LNCaP clone FGC (cell line): ENCODE measurements around the gene SPNS2.

Experiments
- DNase-seq: peaks from one replicate; pipeline ENCODE4 v3.0.0-alpha.2; 2011; ENCODE audit warnings: low read depth
- H3K4me3 ChIP-seq: 2 replicates; pipeline ENCODE4 v1.5.1; 2011; ENCODE audit warnings: mild to moderate bottlenecking, low read depth, low read length, control low read depth
- TF ChIP-seq, protein P1 (sequence below): IDR thresholded peaks from 2 replicates; pipeline ENCODE4 v1.5.1; 2012; ENCODE audit warnings: mild to moderate bottlenecking; ENCODE audit not compliant: control insufficient read depth, insufficient read depth; ENCODE audit errors: extremely low read depth

Gene SPNS2

DNA sequence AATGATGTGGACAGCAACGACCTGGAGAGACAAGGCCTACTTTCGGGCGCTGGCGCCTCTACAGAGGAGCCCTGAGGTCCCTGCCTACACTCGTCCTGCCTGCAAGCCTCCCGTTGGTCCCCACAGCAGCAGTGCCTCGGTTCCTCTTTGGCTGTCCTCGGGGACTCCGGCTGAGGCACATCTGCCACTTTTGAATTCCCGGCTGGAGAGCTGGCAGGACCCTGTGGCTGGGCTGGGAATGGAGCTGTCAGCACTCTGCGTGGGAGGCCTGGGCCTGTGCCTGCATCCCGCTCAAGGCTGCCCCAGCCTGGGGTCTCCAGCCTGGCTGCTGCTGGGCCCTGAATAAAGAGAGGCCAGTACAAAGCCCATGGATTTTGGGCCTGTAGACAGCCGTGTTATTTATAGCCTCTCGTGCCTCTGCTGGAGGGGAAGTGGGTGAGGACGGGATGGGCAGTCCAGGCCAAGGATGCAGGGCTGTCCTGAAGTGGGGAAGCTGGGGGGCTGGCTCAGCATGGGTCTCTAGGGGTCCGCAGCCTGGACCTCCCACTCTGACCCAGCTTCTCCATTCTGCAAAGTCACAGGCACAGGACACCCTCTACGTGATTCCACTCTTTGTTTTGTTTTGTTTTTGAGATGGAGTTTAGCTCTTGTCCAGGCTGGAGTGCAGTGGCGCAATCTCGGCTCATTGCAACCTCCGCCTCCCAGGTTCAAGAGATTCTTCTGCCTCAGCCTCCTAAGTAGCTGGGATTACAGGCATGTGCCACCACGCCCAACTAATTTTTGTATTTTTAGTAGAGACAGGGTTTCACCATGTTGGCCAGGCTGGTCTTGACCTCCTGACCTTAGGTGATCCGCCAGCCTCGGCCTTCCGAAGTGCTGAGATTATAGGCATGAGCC is 10.6 kb upstream of the SPNS2 start:
- H3K4me3 ChIP-seq: no peak overlapping the region
- TF ChIP-seq, protein P1, sequence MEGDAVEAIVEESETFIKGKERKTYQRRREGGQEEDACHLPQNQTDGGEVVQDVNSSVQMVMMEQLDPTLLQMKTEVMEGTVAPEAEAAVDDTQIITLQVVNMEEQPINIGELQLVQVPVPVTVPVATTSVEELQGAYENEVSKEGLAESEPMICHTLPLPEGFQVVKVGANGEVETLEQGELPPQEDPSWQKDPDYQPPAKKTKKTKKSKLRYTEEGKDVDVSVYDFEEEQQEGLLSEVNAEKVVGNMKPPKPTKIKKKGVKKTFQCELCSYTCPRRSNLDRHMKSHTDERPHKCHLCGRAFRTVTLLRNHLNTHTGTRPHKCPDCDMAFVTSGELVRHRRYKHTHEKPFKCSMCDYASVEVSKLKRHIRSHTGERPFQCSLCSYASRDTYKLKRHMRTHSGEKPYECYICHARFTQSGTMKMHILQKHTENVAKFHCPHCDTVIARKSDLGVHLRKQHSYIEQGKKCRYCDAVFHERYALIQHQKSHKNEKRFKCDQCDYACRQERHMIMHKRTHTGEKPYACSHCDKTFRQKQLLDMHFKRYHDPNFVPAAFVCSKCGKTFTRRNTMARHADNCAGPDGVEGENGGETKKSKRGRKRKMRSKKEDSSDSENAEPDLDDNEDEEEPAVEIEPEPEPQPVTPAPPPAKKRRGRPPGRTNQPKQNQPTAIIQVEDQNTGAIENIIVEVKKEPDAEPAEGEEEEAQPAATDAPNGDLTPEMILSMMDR: no peak
- DNase-seq: no peak

DNA sequence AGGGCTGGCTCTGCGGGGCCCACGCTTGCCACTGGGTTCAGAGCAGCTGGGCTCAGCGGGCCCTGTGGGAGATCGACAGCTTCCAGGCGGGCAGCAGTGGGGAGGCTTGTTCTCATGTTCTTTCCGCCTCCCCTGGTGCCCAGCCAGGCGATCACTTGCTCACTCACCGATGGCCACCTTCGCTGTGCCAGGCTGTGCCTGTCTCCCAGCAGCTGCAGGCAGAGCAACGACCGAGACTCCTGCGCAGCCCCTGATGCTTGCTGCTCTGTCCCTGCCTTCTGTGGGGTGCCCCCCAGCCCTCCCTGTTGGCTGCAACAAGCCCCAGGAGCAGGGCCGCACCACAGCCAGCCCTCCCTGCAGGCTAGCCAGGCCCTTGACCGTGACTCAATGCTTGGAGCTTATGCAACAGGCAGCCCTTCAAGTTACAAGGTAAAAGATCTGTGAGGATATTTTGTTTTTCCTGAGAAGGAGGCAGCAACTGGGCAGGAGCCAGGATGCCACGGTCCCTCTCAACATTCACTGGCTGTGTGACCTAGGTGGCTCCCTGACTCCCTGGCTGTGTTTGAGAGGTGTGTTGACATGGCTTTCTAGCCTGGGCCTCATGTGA is 9.6 kb upstream of the SPNS2 start:
- TF ChIP-seq, protein P1: no peak
- no peak for DNase-seq
- no peak overlapping the region for H3K4me3 ChIP-seq

DNA sequence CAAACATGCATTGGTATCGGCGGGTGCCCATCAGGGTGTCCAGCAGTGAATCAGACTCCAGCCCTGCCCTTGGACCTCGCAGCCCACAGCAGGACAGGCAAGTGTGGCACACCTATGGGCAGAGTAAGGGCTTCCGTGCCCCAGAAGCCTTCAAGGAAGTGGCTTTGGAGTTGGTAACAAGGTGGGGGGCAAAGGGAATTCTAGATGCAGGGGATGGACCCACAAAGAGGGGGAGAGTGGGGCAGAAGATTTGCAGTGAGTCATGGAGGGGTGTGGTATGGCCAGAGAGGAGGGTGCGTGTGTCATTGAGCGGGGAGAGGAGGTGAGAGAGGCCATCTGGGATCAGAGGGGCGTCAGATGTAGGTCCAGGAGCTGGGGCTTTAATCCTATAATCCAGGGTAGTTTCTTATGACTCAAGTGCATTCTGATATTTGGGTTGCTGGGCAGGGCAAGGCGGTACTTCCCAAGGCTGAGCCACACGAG is 8.5 kb upstream of the SPNS2 start:
- TF ChIP-seq, protein P1: no peak
- H3K4me3 ChIP-seq: no peak overlapping the region
- no peak for DNase-seq

DNA sequence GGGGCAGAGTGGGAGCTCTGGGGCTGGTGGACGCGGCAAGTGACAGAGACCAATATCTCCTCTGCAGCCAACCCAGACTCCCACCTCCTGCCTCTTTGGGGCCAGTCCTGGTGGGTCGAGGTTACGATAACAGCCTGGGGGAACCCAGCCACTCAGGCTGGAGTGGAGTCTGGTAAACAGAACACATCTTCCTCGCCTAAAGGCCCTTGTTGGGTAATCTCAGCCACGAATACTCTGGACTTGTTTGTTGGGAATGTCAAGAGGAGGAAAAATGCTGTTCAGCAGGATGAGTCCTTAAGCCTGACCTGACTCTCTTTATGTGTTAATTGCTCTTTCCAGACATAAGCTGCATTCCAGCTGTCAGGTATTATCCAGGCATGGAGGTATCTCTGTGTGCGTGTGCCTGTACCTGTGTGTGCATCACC is 8.0 kb upstream of the SPNS2 start:
- no peak for DNase-seq
- TF ChIP-seq, protein P1: no peak
- no peak overlapping the region for H3K4me3 ChIP-seq

- H3K4me3 ChIP-seq: no peak overlapping the region
- TF ChIP-seq, protein P1: no peak
- DNase-seq: peak; percentile 23
Measured at GRCh38 chr17:4492721-4493561, 5.7 kb upstream of the SPNS2 start.

DNA sequence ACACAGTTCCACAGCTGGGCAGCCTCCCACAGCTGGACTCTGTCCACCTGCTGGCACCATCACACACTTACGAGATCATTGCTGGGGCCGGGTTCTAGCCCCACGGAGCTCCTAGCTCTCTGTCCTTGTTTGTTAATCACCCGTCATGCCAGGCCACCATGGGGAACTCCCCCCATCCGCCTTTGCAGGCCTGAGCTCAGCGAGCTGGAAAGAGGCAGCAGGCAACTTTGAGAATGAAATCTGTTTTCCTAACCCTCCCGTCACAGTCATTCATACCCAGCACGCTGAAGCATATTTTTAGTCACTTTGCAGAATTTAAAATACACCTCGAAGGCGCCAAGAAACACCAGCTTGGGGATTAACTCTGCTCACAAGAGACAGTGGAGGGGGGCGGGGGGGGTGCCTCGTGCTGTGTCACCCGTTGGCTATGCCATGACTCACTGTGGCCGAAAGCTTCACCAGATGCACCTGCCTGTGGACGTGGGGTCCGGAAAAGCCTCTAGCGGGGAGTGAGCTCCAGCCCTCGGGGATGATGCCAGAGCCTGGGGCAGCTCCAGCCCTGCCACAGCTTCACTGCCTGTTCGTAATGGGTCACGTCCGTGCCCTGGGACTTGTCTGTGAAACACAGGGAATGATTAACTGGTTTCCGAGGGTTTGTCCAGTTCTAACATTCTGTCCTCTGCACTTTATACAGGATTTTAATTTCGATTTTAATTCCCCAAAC is 1.4 kb upstream of the SPNS2 start:
- no peak overlapping the region for H3K4me3 ChIP-seq
- TF ChIP-seq, protein P1: no peak
- no peak for DNase-seq
